ENCODE data around the gene SLC6A5. TPM values are rescaled to one million over a fixed set of nuclear protein-coding genes. Genes with fewer than 3 reads are reported as not detected.

Gene SLC6A5
- total RNA-seq, 1 experiment from 2014 or later: not detected

DNA sequence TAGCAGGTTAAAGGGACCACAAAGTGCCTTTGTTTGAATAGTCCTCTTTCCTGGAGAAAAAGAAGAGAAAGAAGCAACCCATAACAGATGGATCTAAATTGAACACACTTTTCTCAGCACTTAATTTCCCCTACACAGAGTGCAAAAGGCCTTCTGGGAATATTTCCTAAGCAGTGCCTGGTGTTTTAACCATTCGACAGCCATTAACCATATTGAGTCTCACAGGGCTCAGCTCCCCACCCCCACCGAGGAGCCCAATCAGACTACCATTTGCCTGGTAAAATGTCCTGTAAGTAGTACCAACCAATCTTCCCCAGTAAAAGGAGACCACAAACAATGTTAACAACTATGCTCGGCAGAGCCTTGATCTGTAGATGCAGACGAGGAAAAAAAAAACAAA is 40.7 kb upstream of the SLC6A5 start:
- Histone ChIP-seq H3K27me3 (ENCODE audit: low read length) (no peaks in the 10 kb centered on the region), H2AFZ (ENCODE audit: low read length) (no peak overlapping the region), H3K4me1 (ENCODE audit: insufficient read depth, low read length) (no peaks in the 10 kb centered on the region), H3K9me2 (replicated peaks; ENCODE audit: low read length) (no peaks in the 10 kb centered on the region), H3F3A (ENCODE audit: low read length, unreplicated experiment) (no peaks in the 10 kb centered on the region), H3K4me2 (ENCODE audit: low read length) (no peak overlapping the region), H3K79me2 (ENCODE audit: low read length) (no peaks in the 10 kb centered on the region), H3K36me3 (ENCODE audit: low read depth, low read length) (no peaks in the 10 kb centered on the region), H3K4me3 (ENCODE audit: low read length) (no peak overlapping the region), H3K27ac (ENCODE audit: low read length) (no peak overlapping the region), H3K9ac (ENCODE audit: low read length) (no peak overlapping the region), H3K9me3 (ENCODE audit: low read length) (no peaks in the 10 kb centered on the region), H4K20me1 (ENCODE audit: low read length) (no peaks in the 10 kb centered on the region)
- ChIA-PET POLR2A (ENCODE audit: unreplicated experiment) (no interaction called here), CTCF (no interaction called here)
- DNase-seq (no peak), ATAC-seq (no peak)
- no TSS peak for BruUV-seq (replicated peaks)
- TF ChIP-seq EZH2phosphoT487 (IDR thresholded peaks at IDR 0.05; ENCODE audit: borderline replicate concordance, low read length) (no peak), EZH2 (IDR thresholded peaks at IDR 0.05; ENCODE audit: low read length, unreplicated experiment) (no peak)
- TF ChIP-seq, protein P1, sequence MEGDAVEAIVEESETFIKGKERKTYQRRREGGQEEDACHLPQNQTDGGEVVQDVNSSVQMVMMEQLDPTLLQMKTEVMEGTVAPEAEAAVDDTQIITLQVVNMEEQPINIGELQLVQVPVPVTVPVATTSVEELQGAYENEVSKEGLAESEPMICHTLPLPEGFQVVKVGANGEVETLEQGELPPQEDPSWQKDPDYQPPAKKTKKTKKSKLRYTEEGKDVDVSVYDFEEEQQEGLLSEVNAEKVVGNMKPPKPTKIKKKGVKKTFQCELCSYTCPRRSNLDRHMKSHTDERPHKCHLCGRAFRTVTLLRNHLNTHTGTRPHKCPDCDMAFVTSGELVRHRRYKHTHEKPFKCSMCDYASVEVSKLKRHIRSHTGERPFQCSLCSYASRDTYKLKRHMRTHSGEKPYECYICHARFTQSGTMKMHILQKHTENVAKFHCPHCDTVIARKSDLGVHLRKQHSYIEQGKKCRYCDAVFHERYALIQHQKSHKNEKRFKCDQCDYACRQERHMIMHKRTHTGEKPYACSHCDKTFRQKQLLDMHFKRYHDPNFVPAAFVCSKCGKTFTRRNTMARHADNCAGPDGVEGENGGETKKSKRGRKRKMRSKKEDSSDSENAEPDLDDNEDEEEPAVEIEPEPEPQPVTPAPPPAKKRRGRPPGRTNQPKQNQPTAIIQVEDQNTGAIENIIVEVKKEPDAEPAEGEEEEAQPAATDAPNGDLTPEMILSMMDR (conservative IDR thresholded peaks at IDR 0.05; ENCODE audit: low read depth, low read length): no peak
- intact Hi-C loops (cut with micrococcal nuclease): no loop called here

DNA sequence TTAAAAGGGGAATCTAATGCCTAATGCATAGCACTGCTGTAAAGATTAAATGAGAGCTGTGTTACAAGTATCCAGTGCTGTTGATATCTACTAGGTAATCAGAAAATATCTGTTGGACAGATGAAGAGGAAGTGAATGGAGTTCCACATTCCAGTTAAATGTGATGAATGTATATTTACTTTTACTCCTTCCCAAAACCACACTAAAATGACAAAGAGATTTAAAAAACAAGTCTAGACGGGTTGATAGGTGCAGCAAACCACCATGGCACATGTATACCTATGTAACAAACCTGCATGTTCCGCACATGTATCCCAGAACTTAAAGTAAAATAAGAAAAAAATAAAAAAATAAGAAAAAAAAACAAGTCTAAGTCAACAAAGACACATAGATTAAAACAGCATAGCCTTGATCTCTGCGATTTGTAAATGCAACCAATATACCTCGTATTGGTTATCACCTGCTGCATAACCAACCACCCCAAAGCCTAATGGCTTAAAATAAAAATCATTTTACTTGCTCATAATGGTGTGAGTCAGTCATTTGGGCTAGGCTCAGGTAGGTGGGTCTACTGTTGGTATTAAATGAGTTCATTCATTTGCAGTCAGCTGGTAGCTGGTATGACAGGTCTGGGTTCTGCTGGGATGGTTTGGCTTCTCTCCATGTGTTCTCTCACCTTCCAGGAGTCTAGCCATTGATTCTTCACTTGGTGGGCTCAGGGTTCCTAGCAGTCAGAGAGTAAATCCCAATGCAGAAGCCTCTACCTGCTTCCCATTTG is 39.7 kb upstream of the SLC6A5 start:
- H3K9ac ChIP-seq (ENCODE audit: low read length): no peak overlapping the region
- no peak overlapping the region for H3K4me3 ChIP-seq (ENCODE audit: low read length)
- H3K4me1 ChIP-seq (ENCODE audit: insufficient read depth, low read length): no peaks in the 10 kb centered on the region
- ChIA-PET POLR2A (ENCODE audit: unreplicated experiment) (no interaction called here), CTCF (no interaction called here)
- ATAC-seq (no peak), DNase-seq (no peak)
- H3K27ac ChIP-seq (ENCODE audit: low read length): no peak overlapping the region
- intact Hi-C loops (cut with micrococcal nuclease): no loop called here
- H3K4me2 ChIP-seq (ENCODE audit: low read length): no peak overlapping the region
- no peaks in the 10 kb centered on the region for H4K20me1 ChIP-seq (ENCODE audit: low read length)
- H2AFZ ChIP-seq (ENCODE audit: low read length): no peak overlapping the region
- H3K27me3 ChIP-seq (ENCODE audit: low read length): no peaks in the 10 kb centered on the region
- no peaks in the 10 kb centered on the region for H3K79me2 ChIP-seq (ENCODE audit: low read length)
- no peaks in the 10 kb centered on the region for H3K9me2 ChIP-seq (replicated peaks; ENCODE audit: low read length)
- no peaks in the 10 kb centered on the region for H3F3A ChIP-seq (ENCODE audit: low read length, unreplicated experiment)
- TF ChIP-seq EZH2 (IDR thresholded peaks at IDR 0.05; ENCODE audit: low read length, unreplicated experiment): no peak
- H3K36me3 ChIP-seq (ENCODE audit: low read depth, low read length): no peaks in the 10 kb centered on the region
- no TSS peak for BruUV-seq (replicated peaks)
- H3K9me3 ChIP-seq (ENCODE audit: low read length): no peaks in the 10 kb centered on the region

DNA sequence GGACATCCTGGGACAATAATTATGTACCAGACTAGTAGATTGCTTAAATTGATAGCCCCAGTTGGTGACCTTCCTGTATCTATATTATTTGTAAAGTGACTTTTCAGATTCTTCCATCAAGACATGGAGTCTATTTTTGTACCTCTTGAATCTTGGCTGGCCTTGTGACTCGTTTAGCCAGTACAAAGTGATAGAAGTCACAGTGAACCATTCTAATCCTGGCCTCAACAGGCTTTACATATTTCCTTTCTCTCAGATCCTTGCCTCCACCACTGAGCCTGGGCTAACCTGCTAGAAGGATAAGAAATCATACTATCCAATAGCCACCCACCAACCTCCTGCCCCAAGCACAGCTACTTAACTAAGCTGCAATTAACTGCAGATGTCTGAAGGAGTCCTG is 37.5 kb upstream of the SLC6A5 start:
- H3K79me2 ChIP-seq (ENCODE audit: low read length): no peaks in the 10 kb centered on the region
- no peaks in the 10 kb centered on the region for H3K9me2 ChIP-seq (replicated peaks; ENCODE audit: low read length)
- ATAC-seq (no peak), DNase-seq (no peak)
- H3K4me3 ChIP-seq (ENCODE audit: low read length): no peak overlapping the region
- no peak overlapping the region for H3K4me2 ChIP-seq (ENCODE audit: low read length)
- no peaks in the 10 kb centered on the region for H3K36me3 ChIP-seq (ENCODE audit: low read depth, low read length)
- no peaks in the 10 kb centered on the region for H3F3A ChIP-seq (ENCODE audit: low read length, unreplicated experiment)
- no peak overlapping the region for H2AFZ ChIP-seq (ENCODE audit: low read length)
- intact Hi-C loops (cut with micrococcal nuclease): no loop called here
- no peaks in the 10 kb centered on the region for H3K27me3 ChIP-seq (ENCODE audit: low read length)
- BruUV-seq (replicated peaks): no TSS peak
- ChIA-PET CTCF (no interaction called here), POLR2A (ENCODE audit: unreplicated experiment) (no interaction called here)
- H3K4me1 ChIP-seq (ENCODE audit: insufficient read depth, low read length): no peaks in the 10 kb centered on the region
- no peaks in the 10 kb centered on the region for H3K9me3 ChIP-seq (ENCODE audit: low read length)
- H3K27ac ChIP-seq (ENCODE audit: low read length): no peak overlapping the region
- H3K9ac ChIP-seq (ENCODE audit: low read length): no peak overlapping the region
- TF ChIP-seq, protein P1 (conservative IDR thresholded peaks at IDR 0.05; ENCODE audit: low read depth, low read length): no peak
- TF ChIP-seq EZH2phosphoT487 (IDR thresholded peaks at IDR 0.05; ENCODE audit: borderline replicate concordance, low read length): no peak
- no peak for TF ChIP-seq EZH2 (IDR thresholded peaks at IDR 0.05; ENCODE audit: low read length, unreplicated experiment)
- no peaks in the 10 kb centered on the region for H4K20me1 ChIP-seq (ENCODE audit: low read length)

Data from PC-3 (cell line).